ENCODE data around the gene ARF6.

DNA sequence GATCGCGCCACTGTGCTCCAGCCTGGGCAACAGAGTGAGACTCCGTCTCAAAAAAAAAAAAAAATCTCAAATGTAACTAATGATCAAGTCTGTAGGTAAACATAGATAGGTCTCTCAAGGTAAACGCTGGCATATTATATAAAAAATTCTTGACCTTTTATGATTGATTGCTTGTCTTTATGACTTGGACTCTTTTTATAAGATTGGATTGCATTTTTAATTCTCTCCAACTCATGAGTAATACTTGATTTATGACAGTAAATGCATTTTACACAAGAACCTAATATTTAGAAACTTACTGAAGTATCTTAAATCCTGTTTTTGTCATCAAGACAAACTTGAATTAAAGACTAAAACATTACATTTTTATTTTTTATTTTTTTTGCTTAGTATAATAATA is 16.1 kb downstream of the ARF6 start:
- TF ChIP-seq, protein P1, sequence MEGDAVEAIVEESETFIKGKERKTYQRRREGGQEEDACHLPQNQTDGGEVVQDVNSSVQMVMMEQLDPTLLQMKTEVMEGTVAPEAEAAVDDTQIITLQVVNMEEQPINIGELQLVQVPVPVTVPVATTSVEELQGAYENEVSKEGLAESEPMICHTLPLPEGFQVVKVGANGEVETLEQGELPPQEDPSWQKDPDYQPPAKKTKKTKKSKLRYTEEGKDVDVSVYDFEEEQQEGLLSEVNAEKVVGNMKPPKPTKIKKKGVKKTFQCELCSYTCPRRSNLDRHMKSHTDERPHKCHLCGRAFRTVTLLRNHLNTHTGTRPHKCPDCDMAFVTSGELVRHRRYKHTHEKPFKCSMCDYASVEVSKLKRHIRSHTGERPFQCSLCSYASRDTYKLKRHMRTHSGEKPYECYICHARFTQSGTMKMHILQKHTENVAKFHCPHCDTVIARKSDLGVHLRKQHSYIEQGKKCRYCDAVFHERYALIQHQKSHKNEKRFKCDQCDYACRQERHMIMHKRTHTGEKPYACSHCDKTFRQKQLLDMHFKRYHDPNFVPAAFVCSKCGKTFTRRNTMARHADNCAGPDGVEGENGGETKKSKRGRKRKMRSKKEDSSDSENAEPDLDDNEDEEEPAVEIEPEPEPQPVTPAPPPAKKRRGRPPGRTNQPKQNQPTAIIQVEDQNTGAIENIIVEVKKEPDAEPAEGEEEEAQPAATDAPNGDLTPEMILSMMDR (optimal IDR thresholded peaks at IDR 0.05 in 1 of 3, IDR thresholded peaks at IDR 0.05 in 1 of 3, conservative IDR thresholded peaks at IDR 0.05 in 1 of 3; ENCODE audit: extremely low read depth in 1 of 3, insufficient read depth in 2 of 3, low read length in 3 of 3): no peak
- no peak for TF ChIP-seq EZH2 (IDR thresholded peaks at IDR 0.05; ENCODE audit: low read length)

Measured in keratinocyte (primary cell).